Common myeloid progenitor, CD34-positive (primary cell): ENCODE data around the gene ACAD9.
A peak's percentile ranks its signal among the peaks of the same experiment; 100 is the strongest.

Experiments used
- CTCF ChIA-PET: fragments of 350-600 bp; sonication (Branson Sonifier 250); formaldehyde crosslinking; loops from one replicate; lab custom pipeline; 2021; ENCODE audit warnings: antibody characterized with exemption; lab: Charles Lee
- POLR2A ChIA-PET: fragments of 350-600 bp; sonication (Branson Sonifier 250); formaldehyde crosslinking; loops from one replicate; lab custom pipeline; 2021; ENCODE audit warnings: antibody characterized with exemption; lab: Charles Lee
- DNase-seq, 3 donors: peaks; one replicate each; pipeline versions ENCODE4 v3.0.0 to v3.0.0-alpha.2; 2013
- H3K27ac ChIP-seq, 2 experiments: 1 replicate in 1 of 2; 2 replicates in 1 of 2; pipeline ENCODE4 v1.7.0; 2013; ENCODE audit warnings: inconsistent platforms in 2 of 2, low read length in 2 of 2, mild to moderate bottlenecking in 2 of 2, low read depth in 1 of 2, moderate library complexity in 1 of 2; ENCODE audit not compliant: severe bottlenecking in 2 of 2, insufficient read depth in 1 of 2, poor library complexity in 1 of 2
- H3K27me3 ChIP-seq, 5 experiments: replicated peaks in 2 of 5; 1 replicate in 3 of 5; 2 replicates in 2 of 5; pipeline versions ENCODE4 v1.6.1 to v1.7.0; 2013; ENCODE audit warnings: low read length in 4 of 5, mild to moderate bottlenecking in 2 of 5, moderate library complexity in 2 of 5, inconsistent platforms in 1 of 5; ENCODE audit not compliant: insufficient read depth in 5 of 5, control insufficient read depth in 4 of 5
- H3K36me3 ChIP-seq, 4 experiments: 1 replicate in 2 of 4; 2 replicates in 2 of 4; pipeline versions ENCODE4 v1.6.1 to v1.7.0; 2013; ENCODE audit warnings: low read length in 3 of 4, control low read depth in 1 of 4, mild to moderate bottlenecking in 1 of 4; ENCODE audit not compliant: control insufficient read depth in 4 of 4, insufficient read depth in 4 of 4
- H3K4me1 ChIP-seq, 4 experiments: 1 replicate in 3 of 4; 2 replicates in 1 of 4; pipeline versions ENCODE4 v1.6.1 to v1.7.1; 2013; ENCODE audit warnings: low read length in 3 of 4, mild to moderate bottlenecking in 3 of 4, control low read depth in 1 of 4, inconsistent platforms in 1 of 4, moderate library complexity in 1 of 4; ENCODE audit not compliant: control insufficient read depth in 4 of 4, insufficient read depth in 4 of 4; ENCODE audit errors: control extremely low read depth in 1 of 4
- H3K4me3 ChIP-seq, 7 experiments: 1 replicate in 4 of 7; 2 replicates in 3 of 7; pipeline versions ENCODE4 v1.5.1 to v1.7.0; 2013; ENCODE audit warnings: mild to moderate bottlenecking in 7 of 7, low read length in 6 of 7, moderate library complexity in 6 of 7, inconsistent platforms in 2 of 7, low read depth in 2 of 7, control low read depth in 1 of 7; ENCODE audit not compliant: insufficient read depth in 4 of 7, control insufficient read depth in 1 of 7; ENCODE audit errors: extremely low read depth in 1 of 7
- H3K9me3 ChIP-seq, 5 experiments: 1 replicate in 4 of 5; 2 replicates in 1 of 5; pipeline versions ENCODE4 v1.6.1 to v1.7.1; 2013; ENCODE audit warnings: low read length in 4 of 5, mild to moderate bottlenecking in 2 of 5, inconsistent platforms in 1 of 5, low read depth in 1 of 5, moderate library complexity in 1 of 5; ENCODE audit not compliant: control insufficient read depth in 4 of 5, insufficient read depth in 2 of 5; ENCODE audit errors: control extremely low read depth in 1 of 5
- WGBS: methylation state at CpG from one replicate; pipeline ENCODE4 v1.1.5; 2013; ENCODE audit not compliant: insufficient coverage; 5-methylcytosine and 5-hydroxymethylcytosine counted together

The ACAD9 gene

DNA sequence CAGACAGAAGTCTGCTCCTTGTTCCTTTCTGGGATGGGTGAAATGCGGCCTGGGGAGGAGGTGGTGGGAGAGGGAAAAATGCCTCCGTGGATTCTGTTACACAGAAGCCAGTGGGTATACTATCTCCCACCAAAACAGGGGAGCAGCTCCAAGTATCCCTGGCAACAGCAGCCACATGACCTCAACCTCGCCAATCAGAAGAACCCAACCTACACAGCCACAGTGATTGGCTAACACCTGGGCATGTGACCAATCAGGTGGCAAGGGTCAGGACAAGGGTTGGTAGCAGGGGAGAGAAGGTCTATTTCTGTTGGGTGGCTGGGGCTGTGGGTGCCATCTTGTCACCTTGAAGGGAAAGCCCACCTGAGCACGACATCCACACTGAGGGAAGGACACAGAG lies 9.1 kb upstream of the ACAD9 start:
- no peaks in the 10 kb centered on the region for H3K36me3 ChIP-seq
- no peak overlapping the region for H3K27ac ChIP-seq
- WGBS: 100% methylated on average over 2 of the region's 4 CpGs
- H3K4me3 ChIP-seq: no peak overlapping the region
- POLR2A ChIA-PET: no interaction called here
- peaks cover 0 to 13% (median 4%) of the 10 kb centered on the region in 4 experiments for H3K4me1 ChIP-seq
- no peaks in the 10 kb centered on the region for H3K27me3 ChIP-seq
- H3K9me3 ChIP-seq: no peaks in the 10 kb centered on the region
- DNase-seq: no peak
- CTCF ChIA-PET: no interaction called here

DNA sequence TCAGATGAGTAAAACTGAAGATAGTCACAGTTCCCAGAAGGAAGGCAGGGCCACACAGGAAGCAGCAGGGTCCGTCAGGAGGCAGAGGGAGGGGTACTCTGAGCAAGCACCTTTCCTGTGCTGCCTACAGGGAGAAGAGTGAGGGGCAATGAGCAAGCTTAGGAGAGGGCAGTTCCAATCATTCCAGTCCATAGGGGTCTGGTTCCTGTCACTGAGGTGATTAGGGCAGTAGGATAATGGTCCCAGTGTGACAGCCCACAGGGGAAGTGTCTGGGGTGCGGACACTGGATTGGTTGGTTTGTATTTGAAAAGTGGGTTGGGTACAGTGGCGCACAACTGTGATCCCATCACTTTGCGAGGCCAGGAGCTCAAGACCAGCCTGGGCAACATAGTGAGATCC lies 7.1 kb upstream of the ACAD9 start:
- Histone ChIP-seq H3K27ac (no peak overlapping the region), H3K9me3 (no peaks in the 10 kb centered on the region), H3K4me1 (peaks cover 0 to 14% (median 6%) of the 10 kb centered on the region in 4 experiments), H3K4me3 (no peak overlapping the region), H3K36me3 (no peaks in the 10 kb centered on the region), H3K27me3 (no peaks in the 10 kb centered on the region)
- ChIA-PET CTCF (interaction anchor here (0.7 to 1.2 kb wide), 5 partner anchors 9 to 189 kb away, joined by 3 to 6 read pairs (median 3); no protein-coding TSS in a partner anchor), POLR2A (no interaction called here)
- DNase-seq: no peak
- WGBS: 73% methylated on average over 3 of the region's 4 CpGs

GRCh38 chr3:128872744-128873143 lies 6.7 kb upstream of the ACAD9 start:
- DNase-seq: no peak
- H3K4me3 ChIP-seq: no peak overlapping the region
- H3K4me1 ChIP-seq: peaks cover 0 to 14% (median 6%) of the 10 kb centered on the region in 4 experiments
- no peaks in the 10 kb centered on the region for H3K9me3 ChIP-seq
- H3K36me3 ChIP-seq: peaks cover 0 to 2% (median 0%) of the 10 kb centered on the region in 4 experiments
- WGBS: 89% methylated on average over 8 of the region's 8 CpGs
- H3K27me3 ChIP-seq: no peaks in the 10 kb centered on the region
- ChIA-PET CTCF (interaction anchor here (0.7 to 0.9 kb wide), 3 partner anchors 10 to 25 kb away, joined by 3 to 6 read pairs (median 3); no protein-coding TSS in a partner anchor), POLR2A (interaction anchor here (0.6 kb wide), 1 partner anchor 20 kb away, joined by 4 read pairs; no protein-coding TSS in a partner anchor)
- no peak overlapping the region for H3K27ac ChIP-seq

DNA sequence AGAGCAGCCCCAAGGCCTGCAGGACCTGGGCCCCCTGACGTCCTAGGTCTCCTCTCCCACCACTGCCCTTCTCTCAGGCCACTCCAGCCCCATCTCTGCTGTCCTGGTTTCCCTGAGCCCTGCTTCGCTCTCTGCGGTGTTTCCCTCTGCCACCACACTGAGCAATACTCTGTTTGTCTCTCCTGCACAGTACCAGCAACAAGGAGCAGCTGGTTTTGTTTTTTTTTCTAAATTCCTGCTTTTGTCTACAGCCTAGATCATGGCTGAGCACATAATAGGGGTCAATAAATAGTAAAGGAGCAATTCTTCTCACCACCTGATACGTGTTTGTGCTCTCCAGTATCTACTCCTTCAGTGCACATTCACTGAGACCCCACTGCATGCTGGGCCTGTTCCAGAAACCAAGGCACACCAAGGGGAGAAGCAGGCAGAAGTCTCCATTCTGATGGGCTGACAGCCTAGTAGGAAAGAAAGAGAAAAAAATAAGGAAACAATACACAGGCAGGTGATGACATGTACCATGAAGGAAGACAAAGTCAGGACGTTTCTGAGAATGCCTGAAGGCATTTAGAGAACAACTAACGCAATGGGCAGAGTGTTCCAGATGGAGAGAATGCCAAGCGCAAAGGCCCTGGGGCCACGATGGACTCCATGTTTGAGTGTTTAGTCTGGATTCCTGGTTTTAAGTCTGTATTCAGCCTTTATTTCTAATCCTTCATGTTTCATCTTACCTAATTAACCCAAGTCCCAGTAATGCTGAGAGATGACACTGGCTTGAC lies 6.0 kb upstream of the ACAD9 start:
- CTCF ChIA-PET: interaction anchor here (0.7 to 0.9 kb wide), 2 partner anchors 20 to 26 kb away, joined by 3 to 6 read pairs; no protein-coding TSS in a partner anchor
- Histone ChIP-seq H3K9me3 (no peaks in the 10 kb centered on the region), H3K4me3 (no peak overlapping the region), H3K36me3 (peaks cover 0 to 2% (median 0%) of the 10 kb centered on the region in 4 experiments), H3K27ac (no peak overlapping the region), H3K27me3 (no peaks in the 10 kb centered on the region), H3K4me1 (peaks cover 3 to 21% (median 12%) of the 10 kb centered on the region in 4 experiments)
- no peak for DNase-seq
- POLR2A ChIA-PET: interaction anchor here (0.6 kb wide), 1 partner anchor 20 kb away, joined by 4 read pairs; no protein-coding TSS in a partner anchor
- 81% methylated on average over 6 of the region's 8 CpGs for WGBS

DNA sequence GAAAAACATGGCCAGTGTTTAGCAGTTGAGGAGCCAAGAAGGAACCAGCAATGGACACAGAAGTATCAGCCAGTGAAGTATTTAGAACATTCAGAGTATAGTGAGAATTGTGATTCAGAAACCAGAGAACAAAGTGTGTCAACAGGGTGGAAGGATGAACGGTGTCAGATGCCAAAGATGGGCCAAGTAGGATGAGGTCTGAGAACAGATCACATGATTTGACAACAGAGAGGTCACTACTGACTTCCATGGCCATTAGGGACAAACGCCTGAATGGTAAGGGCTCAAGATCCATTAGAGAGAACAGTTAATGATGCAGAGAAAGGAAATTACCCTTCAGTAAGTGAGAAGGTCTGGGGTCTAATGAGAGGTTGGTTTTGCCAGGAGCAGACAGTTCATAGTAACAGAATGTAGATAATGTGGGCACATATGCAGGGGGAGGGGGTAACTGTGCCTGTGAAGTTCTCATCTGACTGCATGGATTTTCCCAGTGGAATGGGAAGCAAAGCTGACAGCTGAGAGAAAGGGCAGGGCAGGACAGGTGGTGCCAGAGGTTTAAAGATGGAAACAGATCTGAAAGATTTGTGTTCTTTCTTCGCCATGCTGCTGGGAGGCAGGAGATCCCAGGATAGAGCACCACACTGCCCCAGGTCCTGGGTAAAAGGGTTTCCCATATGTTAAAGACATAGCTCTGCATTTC lies 4.8 kb upstream of the ACAD9 start:
- CTCF ChIA-PET: interaction anchor here (0.6 to 5.8 kb wide), 14 partner anchors 8 to 221 kb away, joined by 3 to 34 read pairs (median 4); no protein-coding TSS in a partner anchor
- no peak overlapping the region for H3K4me3 ChIP-seq
- POLR2A ChIA-PET: no interaction called here
- no peaks in the 10 kb centered on the region for H3K9me3 ChIP-seq
- no peaks in the 10 kb centered on the region for H3K27me3 ChIP-seq
- no peak overlapping the region for H3K27ac ChIP-seq
- WGBS: 92% methylated on average over 3 of the region's 3 CpGs
- H3K4me1 ChIP-seq: peaks cover 8 to 30% (median 21%) of the 10 kb centered on the region in 4 experiments
- peaks cover 0 to 2% (median 0%) of the 10 kb centered on the region in 4 experiments for H3K36me3 ChIP-seq
- no peak for DNase-seq

GRCh38 chr3:128875556-128876120 lies 3.8 kb upstream of the ACAD9 start:
- Histone ChIP-seq H3K27ac (no peak overlapping the region), H3K27me3 (no peaks in the 10 kb centered on the region), H3K36me3 (peaks cover 0 to 2% (median under 1%) of the 10 kb centered on the region in 4 experiments), H3K4me1 (peaks cover 8 to 40% (median 31%) of the 10 kb centered on the region in 4 experiments), H3K4me3 (peak overlapping the region in 1 of 7 experiments; percentile 39), H3K9me3 (no peaks in the 10 kb centered on the region)
- POLR2A ChIA-PET: no interaction called here
- 36% methylated on average over 9 of the region's 12 CpGs for WGBS
- DNase-seq: peak; percentile 69 to 85 (median 85)
- CTCF ChIA-PET: interaction anchor here (0.6 to 5.8 kb wide), 20 partner anchors 9 to 258 kb away, joined by 3 to 34 read pairs (median 3); no protein-coding TSS in a partner anchor
